Neuronal stem cell (in vitro differentiated cells): ENCODE results near the gene SORCS2.

Experiments used
- DNase-seq: peaks from one replicate; pipeline ENCODE4 v3.0.0-alpha.2; 2013; ENCODE audit warnings: low spot score
- H2AFZ ChIP-seq: one replicate; pipeline ENCODE4 v1.6.1; 2013; ENCODE audit warnings: mild to moderate bottlenecking, low read length, inconsistent platforms
- H2AK5ac ChIP-seq: 2 replicates; pipeline ENCODE4 v1.6.1; 2013; ENCODE audit warnings: low read depth, mild to moderate bottlenecking, inconsistent platforms, low read length, moderate library complexity, mixed read lengths
- H2BK120ac ChIP-seq: 2 replicates; pipeline ENCODE4 v1.6.1; 2013; ENCODE audit warnings: low read depth, mild to moderate bottlenecking, inconsistent platforms, low read length, moderate library complexity, mixed read lengths
- H2BK12ac ChIP-seq: one replicate; pipeline ENCODE4 v1.6.1; 2013; ENCODE audit warnings: low read length, inconsistent platforms
- H2BK15ac ChIP-seq: 2 replicates; pipeline ENCODE4 v1.6.1; 2013; ENCODE audit warnings: mild to moderate bottlenecking, low read length, inconsistent platforms, mixed read lengths
- H2BK5ac ChIP-seq: one replicate; pipeline ENCODE4 v1.6.1; 2013; ENCODE audit warnings: inconsistent platforms, mild to moderate bottlenecking, low read length, moderate library complexity
- H3K14ac ChIP-seq: one replicate; pipeline ENCODE4 v1.6.1; 2013; ENCODE audit warnings: low read length, inconsistent platforms
- H3K18ac ChIP-seq: 2 replicates; pipeline ENCODE4 v1.6.1; 2013; ENCODE audit warnings: low read length, inconsistent platforms
- H3K23ac ChIP-seq: 2 replicates; pipeline ENCODE4 v1.6.1; 2013; ENCODE audit warnings: low read depth, mild to moderate bottlenecking, mixed read lengths, low read length, inconsistent platforms; ENCODE audit not compliant: poor library complexity
- H3K27ac ChIP-seq: replicated peaks from 3 replicates; pipeline ENCODE4 v1.5.1; 2013; ENCODE audit warnings: low read length, inconsistent platforms
- H3K27me3 ChIP-seq, 3 experiments: 2 replicates each; pipeline ENCODE4 v1.6.1; 2013; ENCODE audit warnings: low read length in 3 of 3, mild to moderate bottlenecking in 2 of 3, inconsistent platforms in 1 of 3, low read depth in 1 of 3, mixed read lengths in 1 of 3, moderate library complexity in 1 of 3; ENCODE audit not compliant: control insufficient read depth in 3 of 3, insufficient read depth in 3 of 3
- H3K36me3 ChIP-seq, 2 donors: replicated peaks in 1 of 2; 2 replicates each; pipeline ENCODE4 v1.6.1; 2013; ENCODE audit warnings: low read length in 2 of 2; ENCODE audit not compliant: control insufficient read depth in 2 of 2, insufficient read depth in 2 of 2
- H3K4ac ChIP-seq: 2 replicates; pipeline ENCODE4 v1.6.1; 2013; ENCODE audit warnings: inconsistent platforms, mild to moderate bottlenecking, low read length, moderate library complexity
- H3K4me1 ChIP-seq, 2 donors: 1 replicate in 1 of 2; 2 replicates in 1 of 2; pipeline ENCODE4 v1.6.1; 2013; ENCODE audit warnings: low read length in 2 of 2, low read depth in 1 of 2; ENCODE audit not compliant: control insufficient read depth in 2 of 2, insufficient read depth in 1 of 2
- H3K4me2 ChIP-seq: one replicate; pipeline ENCODE4 v1.6.1; 2013; ENCODE audit warnings: mild to moderate bottlenecking, low read length, inconsistent platforms; ENCODE audit not compliant: insufficient read depth, poor library complexity, severe bottlenecking
- H3K4me3 ChIP-seq, 2 donors: 2 replicates each; pipeline ENCODE4 v1.5.1; 2013; ENCODE audit warnings: low read length in 2 of 2, mild to moderate bottlenecking in 2 of 2, inconsistent platforms in 1 of 2, moderate library complexity in 1 of 2
- H3K79me1 ChIP-seq: one replicate; pipeline ENCODE4 v1.6.1; 2013; ENCODE audit warnings: low read depth, mild to moderate bottlenecking, inconsistent platforms, low read length, moderate library complexity
- H3K9ac ChIP-seq: one replicate; pipeline ENCODE4 v1.6.1; 2013; ENCODE audit warnings: mild to moderate bottlenecking, low read depth, low read length, inconsistent platforms; ENCODE audit not compliant: poor library complexity
- H3K9me3 ChIP-seq, 2 donors: replicated peaks in 1 of 2; 2 replicates each; pipeline versions ENCODE3 to v1.6.1; 2013; ENCODE audit warnings: low read length in 2 of 2, mild to moderate bottlenecking in 2 of 2, inconsistent platforms in 1 of 2, low read depth in 1 of 2, mixed read lengths in 1 of 2, moderate library complexity in 1 of 2; ENCODE audit not compliant: control insufficient read depth in 2 of 2, insufficient read depth in 1 of 2
- H4K8ac ChIP-seq: one replicate; pipeline ENCODE4 v1.6.1; 2013; ENCODE audit warnings: low read depth, mild to moderate bottlenecking, inconsistent platforms, low read length, moderate library complexity
- H4K91ac ChIP-seq: one replicate; pipeline ENCODE4 v1.6.1; 2013; ENCODE audit warnings: low read length, low read depth, mild to moderate bottlenecking, inconsistent platforms; ENCODE audit not compliant: poor library complexity
- WGBS, 2 donors: extraction: QIAGEN DNeasy Blood & Tissue Kit; methylation state at CpG; one replicate each; pipeline ENCODE4 v1.1.7; 2013; ENCODE audit warnings: missing lambda C conversion rate in 2 of 2, mixed read lengths in 1 of 2; ENCODE audit not compliant: insufficient read length in 2 of 2, insufficient replicate concordance in 1 of 2; ENCODE audit errors: extremely low coverage in 2 of 2; 5-methylcytosine and 5-hydroxymethylcytosine counted together

Gene SORCS2

DNA sequence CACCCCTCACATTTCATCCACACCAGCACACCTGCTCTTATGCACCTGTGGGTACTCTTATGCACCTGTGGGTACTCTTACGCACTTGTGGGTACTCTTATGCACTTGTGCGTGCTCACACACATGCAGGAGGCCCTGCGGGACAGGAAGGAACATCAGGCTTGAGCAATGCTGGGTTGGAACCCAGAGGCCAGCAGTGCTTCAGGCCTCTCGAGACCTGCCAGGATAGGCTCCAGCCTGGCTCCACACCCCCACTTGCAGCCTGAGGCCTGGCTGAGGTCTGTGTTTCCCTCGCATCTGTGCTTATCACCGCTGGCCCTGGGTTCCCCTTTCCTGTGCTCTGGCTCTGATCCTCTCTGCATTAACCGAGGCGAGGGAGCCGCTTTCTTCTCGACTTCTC lies 34.7 kb downstream of the SORCS2 start:
- Histone ChIP-seq H3K9me3 (no peaks in the 10 kb centered on the region), H3K9ac (no peak overlapping the region), H4K8ac (no peak overlapping the region), H2AFZ (no peak overlapping the region), H3K79me1 (peaks cover 3% of the 10 kb centered on the region), H2BK12ac (no peak overlapping the region), H3K27ac (no peak overlapping the region), H3K18ac (peak overlapping the region; percentile 15), H3K4ac (no peak overlapping the region), H2BK5ac (peak overlapping the region; percentile 21), H4K91ac (no peak overlapping the region), H2BK15ac (peak overlapping the region; percentile 11), H3K14ac (no peak overlapping the region), H3K4me2 (no peak overlapping the region), H3K36me3 (no peaks in the 10 kb centered on the region), H3K4me1 (peaks cover 0 to 13% of the 10 kb centered on the region in 2 donors), H2BK120ac (no peak overlapping the region), H3K27me3 (no peaks in the 10 kb centered on the region), H3K23ac (peak overlapping the region; percentile 8), H2AK5ac (peak overlapping the region; percentile 13), H3K4me3 (no peak overlapping the region)
- no CpG with 5 or more reads among the region's 10 CpGs for WGBS, 2 donors
- no peak for DNase-seq

DNA sequence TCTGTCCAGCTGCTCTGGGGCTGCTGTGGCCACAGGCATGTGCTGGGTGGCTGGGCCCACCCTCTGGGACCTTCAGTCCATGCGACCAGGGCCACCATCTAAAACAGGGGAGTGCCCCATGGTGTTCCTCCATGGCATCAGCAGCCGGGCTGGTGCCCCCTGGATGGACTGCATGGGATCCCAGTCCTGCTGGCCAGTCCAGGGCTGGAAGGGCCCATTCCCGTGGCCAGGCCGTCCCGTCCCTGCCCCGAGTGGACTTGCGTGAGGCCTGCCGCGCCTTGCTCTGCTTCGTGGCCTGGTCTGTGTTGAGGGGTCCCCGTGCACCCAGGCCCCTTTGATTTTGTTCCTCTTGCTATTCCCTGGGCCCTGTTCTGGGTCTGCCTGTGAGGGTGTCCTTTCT lies 36.4 kb downstream of the SORCS2 start:
- Histone ChIP-seq H3K27me3 (no peaks in the 10 kb centered on the region), H3K9me3 (no peaks in the 10 kb centered on the region), H3K4me1 (peaks cover 0 to 13% of the 10 kb centered on the region in 2 donors), H3K14ac (no peak overlapping the region), H4K8ac (no peak overlapping the region), H3K9ac (no peak overlapping the region), H2BK120ac (no peak overlapping the region), H4K91ac (no peak overlapping the region), H2AFZ (no peak overlapping the region), H2BK12ac (no peak overlapping the region), H3K18ac (no peak overlapping the region), H3K4me3 (no peak overlapping the region), H3K79me1 (peaks cover 3% of the 10 kb centered on the region), H2AK5ac (no peak overlapping the region), H3K27ac (no peak overlapping the region), H2BK15ac (no peak overlapping the region), H3K36me3 (no peaks in the 10 kb centered on the region), H3K4me2 (no peak overlapping the region), H3K23ac (no peak overlapping the region), H2BK5ac (no peak overlapping the region), H3K4ac (no peak overlapping the region)
- DNase-seq: no peak
- WGBS, 2 donors: no CpG with 5 or more reads among the region's 11 CpGs

DNA sequence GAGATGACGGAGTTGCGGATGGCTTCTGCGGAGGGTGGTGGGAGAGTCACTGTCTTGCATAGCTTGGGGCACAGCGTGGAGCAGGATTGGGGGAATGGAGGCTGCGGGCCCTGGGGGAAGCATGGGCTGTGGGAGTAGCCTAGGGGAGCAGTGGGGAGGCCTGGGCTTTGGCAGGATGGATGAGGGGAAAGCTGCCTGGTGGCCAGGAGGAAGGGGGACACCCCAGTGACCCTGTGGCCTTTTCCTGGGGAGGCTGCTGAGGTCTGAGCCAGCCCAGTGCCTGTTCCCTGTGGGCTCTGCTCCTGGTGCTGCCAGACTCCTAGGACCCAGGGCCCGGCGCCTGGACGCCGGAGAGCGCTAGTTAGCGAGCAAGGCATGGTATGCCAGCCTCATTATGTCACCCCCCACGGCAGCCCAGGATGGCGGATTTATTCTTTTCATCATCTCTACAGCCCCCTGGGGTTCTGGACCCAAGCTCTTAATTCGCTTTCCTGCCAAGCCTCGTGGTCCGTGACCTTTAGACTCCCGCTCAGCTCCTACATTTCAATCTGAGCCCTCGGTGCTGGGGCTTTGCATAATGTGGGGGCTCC lies 39.8 kb downstream of the SORCS2 start:
- Histone ChIP-seq H3K9ac (no peak overlapping the region), H3K14ac (no peak overlapping the region), H3K9me3 (no peaks in the 10 kb centered on the region), H3K4me3 (no peak overlapping the region), H3K4me2 (no peak overlapping the region), H3K27me3 (no peaks in the 10 kb centered on the region), H4K8ac (no peak overlapping the region), H2BK15ac (peak overlapping the region; percentile 4), H2BK5ac (no peak overlapping the region), H3K79me1 (peaks cover 3% of the 10 kb centered on the region), H3K27ac (no peak overlapping the region), H3K4ac (no peak overlapping the region), H3K4me1 (no peaks in the 10 kb centered on the region), H2BK12ac (no peak overlapping the region), H3K18ac (peak overlapping the region; percentile 44), H4K91ac (no peak overlapping the region), H3K23ac (no peak overlapping the region), H2AK5ac (peak overlapping the region; percentile 26), H3K36me3 (no peaks in the 10 kb centered on the region), H2AFZ (no peak overlapping the region), H2BK120ac (no peak overlapping the region)
- DNase-seq: no peak
- WGBS, 2 donors: no CpG with 5 or more reads among the region's 18 CpGs

DNA sequence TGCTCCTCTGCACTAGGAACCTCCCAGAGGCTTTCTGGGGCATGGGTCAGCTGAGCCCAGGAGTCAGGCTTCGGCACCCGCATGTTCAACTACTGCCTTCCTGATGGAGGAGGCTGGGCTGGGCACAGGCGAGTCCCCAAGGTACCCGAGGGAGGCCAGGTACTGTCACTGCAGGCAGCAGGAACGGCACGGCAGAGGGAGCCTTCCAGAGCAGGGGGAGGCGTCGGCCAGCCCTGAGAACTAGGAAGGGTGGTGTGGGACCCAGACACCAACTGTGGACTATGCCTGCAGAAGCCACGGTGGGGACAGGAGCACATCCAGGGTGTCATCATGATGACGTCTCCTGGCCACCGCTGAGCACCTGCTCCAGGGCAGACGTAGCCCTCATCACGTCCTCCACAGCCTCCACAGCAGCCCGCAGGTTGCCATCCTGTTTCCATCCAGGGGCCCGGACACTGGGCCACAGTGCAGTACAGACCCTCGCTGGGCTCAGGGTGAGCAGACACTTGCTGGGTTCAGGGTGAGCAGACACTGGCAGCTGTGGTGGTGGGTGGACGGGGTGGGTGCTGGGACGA lies 40.8 kb downstream of the SORCS2 start:
- no peaks in the 10 kb centered on the region for H3K36me3 ChIP-seq
- no peak overlapping the region for H3K9ac ChIP-seq
- H2BK120ac ChIP-seq: no peak overlapping the region
- no peaks in the 10 kb centered on the region for H3K9me3 ChIP-seq
- no peak overlapping the region for H2AFZ ChIP-seq
- H3K4ac ChIP-seq: no peak overlapping the region
- no peaks in the 10 kb centered on the region for H3K27me3 ChIP-seq
- H3K18ac ChIP-seq: peak overlapping the region; percentile 38
- no peak overlapping the region for H3K27ac ChIP-seq
- no CpG with 5 or more reads among the region's 18 CpGs for WGBS, 2 donors
- peak overlapping the region; percentile 43 for H2BK12ac ChIP-seq
- H3K14ac ChIP-seq: no peak overlapping the region
- peak overlapping the region; percentile 72 for H2AK5ac ChIP-seq
- H3K4me1 ChIP-seq: no peaks in the 10 kb centered on the region
- no peak overlapping the region for H4K91ac ChIP-seq
- H3K79me1 ChIP-seq: peaks cover 3% of the 10 kb centered on the region
- no peak overlapping the region for H3K4me2 ChIP-seq
- H3K4me3 ChIP-seq: no peak overlapping the region
- peak overlapping the region; percentile 26 for H3K23ac ChIP-seq
- peak overlapping the region; percentile 47 for H2BK5ac ChIP-seq
- H2BK15ac ChIP-seq: peak overlapping the region; percentile 69
- no peak for DNase-seq
- no peak overlapping the region for H4K8ac ChIP-seq
